Osteocyte (in vitro differentiated cells): ENCODE results near the gene TCL1A. TPM values are rescaled to one million over a fixed set of nuclear protein-coding genes. Genes with fewer than 3 reads are reported as not detected.

Experiments
- DNase-seq: peaks from one replicate; pipeline ENCODE4 v3.0.0; 2021; ENCODE audit warnings: mixed read lengths; ENCODE audit not compliant: unreplicated experiment; ENCODE audit errors: extremely low spot score
- H3K27ac Mint-ChIP-seq: one replicate; pipeline ENCODE4 v1.8.0; 2021; ENCODE audit warnings: mild to moderate bottlenecking, mixed read lengths; ENCODE audit not compliant: unreplicated experiment
- H3K27me3 Mint-ChIP-seq: one replicate; pipeline ENCODE4 v1.8.0; 2021; ENCODE audit warnings: mixed read lengths; ENCODE audit not compliant: unreplicated experiment
- H3K36me3 Mint-ChIP-seq: one replicate; pipeline ENCODE4 v1.8.0; 2021; ENCODE audit warnings: mixed read lengths; ENCODE audit not compliant: unreplicated experiment
- H3K4me1 Mint-ChIP-seq: one replicate; pipeline ENCODE4 v1.8.0; 2021; ENCODE audit warnings: mixed read lengths; ENCODE audit not compliant: unreplicated experiment
- H3K4me3 Mint-ChIP-seq: one replicate; pipeline ENCODE4 v1.8.0; 2021; ENCODE audit warnings: mild to moderate bottlenecking, moderate library complexity, mixed read lengths; ENCODE audit not compliant: unreplicated experiment
- H3K9me3 Mint-ChIP-seq: one replicate; pipeline ENCODE4 v1.8.0; 2021; ENCODE audit warnings: mixed read lengths; ENCODE audit not compliant: unreplicated experiment
- total RNA-seq: library from RNA; stranded (reverse); gene quantifications from 2 replicates; pipeline ENCODE4 v1.2.1, GENCODE V29; 2021
- TF ChIP-seq, protein P1 (sequence below): fragments of 200-600 bp; sonication (generic); IDR thresholded peaks from 2 replicates; pipeline ENCODE4 v1.5.0; 2021; ENCODE audit warnings: antibody characterized with exemption, mild to moderate bottlenecking, moderate library complexity

The TCL1A gene
- total RNA-seq, 1 donor from 2014 or later = not detected

GRCh38 chr14:95700221-95700976 lies 13.5 kb downstream of the TCL1A start:
- Mint-ChIP-seq H3K9me3 (peaks cover 3% of the 10 kb centered on the region), H3K27ac (peak overlapping the region; percentile 1), H3K4me1 (peaks cover 42% of the 10 kb centered on the region), H3K27me3 (peaks cover 14% of the 10 kb centered on the region), H3K4me3 (no peak overlapping the region), H3K36me3 (no peaks in the 10 kb centered on the region)
- DNase-seq = no peak
- TF ChIP-seq, protein P1, sequence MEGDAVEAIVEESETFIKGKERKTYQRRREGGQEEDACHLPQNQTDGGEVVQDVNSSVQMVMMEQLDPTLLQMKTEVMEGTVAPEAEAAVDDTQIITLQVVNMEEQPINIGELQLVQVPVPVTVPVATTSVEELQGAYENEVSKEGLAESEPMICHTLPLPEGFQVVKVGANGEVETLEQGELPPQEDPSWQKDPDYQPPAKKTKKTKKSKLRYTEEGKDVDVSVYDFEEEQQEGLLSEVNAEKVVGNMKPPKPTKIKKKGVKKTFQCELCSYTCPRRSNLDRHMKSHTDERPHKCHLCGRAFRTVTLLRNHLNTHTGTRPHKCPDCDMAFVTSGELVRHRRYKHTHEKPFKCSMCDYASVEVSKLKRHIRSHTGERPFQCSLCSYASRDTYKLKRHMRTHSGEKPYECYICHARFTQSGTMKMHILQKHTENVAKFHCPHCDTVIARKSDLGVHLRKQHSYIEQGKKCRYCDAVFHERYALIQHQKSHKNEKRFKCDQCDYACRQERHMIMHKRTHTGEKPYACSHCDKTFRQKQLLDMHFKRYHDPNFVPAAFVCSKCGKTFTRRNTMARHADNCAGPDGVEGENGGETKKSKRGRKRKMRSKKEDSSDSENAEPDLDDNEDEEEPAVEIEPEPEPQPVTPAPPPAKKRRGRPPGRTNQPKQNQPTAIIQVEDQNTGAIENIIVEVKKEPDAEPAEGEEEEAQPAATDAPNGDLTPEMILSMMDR = no peak

- Mint-ChIP-seq H3K36me3 (no peaks in the 10 kb centered on the region), H3K27ac (peak overlapping the region; percentile 74), H3K27me3 (peaks cover 9% of the 10 kb centered on the region), H3K4me3 (no peak overlapping the region), H3K9me3 (peaks cover 3% of the 10 kb centered on the region), H3K4me1 (peaks cover 42% of the 10 kb centered on the region)
- TF ChIP-seq, protein P1 = no peak
- peak; percentile 48 for DNase-seq
Observed at GRCh38 chr14:95699412-95699811, 14.5 kb downstream of the TCL1A start.

DNA sequence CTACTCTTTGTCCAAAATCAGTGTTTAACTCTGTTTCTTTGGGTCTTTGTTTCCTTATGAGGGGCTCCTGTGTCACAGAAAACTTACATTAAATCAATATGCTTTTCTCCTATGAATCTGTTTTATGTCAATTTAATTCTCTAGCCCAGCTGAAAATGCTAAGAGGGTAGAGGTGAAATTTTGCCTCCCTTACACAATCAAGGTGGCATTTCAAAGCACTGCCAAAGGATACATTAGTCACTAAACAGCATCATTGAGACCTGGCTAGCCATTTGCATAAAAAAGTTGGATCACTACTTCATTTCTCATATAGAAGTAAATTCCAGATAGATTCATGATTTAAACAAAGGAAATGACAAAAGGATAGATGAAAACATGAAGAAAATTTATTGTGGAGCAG lies 15.6 kb downstream of the TCL1A start:
- TF ChIP-seq, protein P1 = no peak
- Mint-ChIP-seq H3K27me3 (peaks cover 3% of the 10 kb centered on the region), H3K4me1 (peaks cover 45% of the 10 kb centered on the region), H3K9me3 (peaks cover 3% of the 10 kb centered on the region), H3K36me3 (no peaks in the 10 kb centered on the region), H3K27ac (no peak overlapping the region), H3K4me3 (no peak overlapping the region)
- DNase-seq = no peak

DNA sequence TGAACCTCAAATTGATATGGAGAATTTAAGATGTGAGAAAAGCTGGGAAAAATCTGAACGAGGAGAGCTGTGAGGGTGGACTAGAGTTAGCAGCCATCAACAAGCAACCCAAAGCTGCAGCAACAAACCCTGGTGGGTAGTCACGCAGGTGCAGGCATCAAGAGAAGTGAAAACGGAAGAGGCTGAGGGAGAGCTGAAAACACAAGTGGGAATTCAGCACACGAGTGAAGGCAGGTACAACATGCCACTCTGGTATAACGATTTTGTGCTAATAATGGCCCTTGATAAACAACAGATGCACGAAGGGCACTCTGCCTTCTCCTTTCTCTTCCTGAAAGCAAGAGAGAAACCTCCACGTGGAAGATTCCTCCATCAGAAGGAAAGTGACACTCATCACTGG lies 16.2 kb downstream of the TCL1A start:
- Mint-ChIP-seq H3K36me3 (no peaks in the 10 kb centered on the region), H3K4me1 (peaks cover 50% of the 10 kb centered on the region), H3K27me3 (no peaks in the 10 kb centered on the region), H3K27ac (no peak overlapping the region), H3K4me3 (no peak overlapping the region), H3K9me3 (no peaks in the 10 kb centered on the region)
- TF ChIP-seq, protein P1 = no peak
- DNase-seq = peak; percentile 34

DNA sequence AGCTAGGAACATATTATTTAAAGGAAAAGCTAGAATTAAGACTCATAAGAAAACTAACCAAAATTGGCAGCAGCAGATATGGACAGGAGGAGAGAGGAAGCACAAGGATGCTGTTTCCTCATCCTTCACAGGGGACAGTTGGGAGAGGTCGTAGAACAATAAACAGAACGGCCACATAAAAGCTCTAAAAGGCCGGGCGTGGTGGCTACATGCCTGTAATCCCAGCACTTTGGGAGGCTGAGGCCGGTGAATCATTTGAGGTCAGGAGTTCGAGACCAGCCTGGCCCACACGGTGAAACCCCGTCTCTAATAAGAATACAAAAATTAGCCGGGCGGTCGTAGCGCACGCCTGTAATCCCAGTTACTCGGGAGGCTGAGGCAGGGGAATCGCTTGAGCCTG lies 17.2 kb downstream of the TCL1A start:
- H3K27ac Mint-ChIP-seq = no peak overlapping the region
- no peak overlapping the region for H3K4me3 Mint-ChIP-seq
- TF ChIP-seq, protein P1 = no peak
- DNase-seq = peak; percentile 70
- no peaks in the 10 kb centered on the region for H3K9me3 Mint-ChIP-seq
- H3K36me3 Mint-ChIP-seq = no peaks in the 10 kb centered on the region
- H3K4me1 Mint-ChIP-seq = peaks cover 52% of the 10 kb centered on the region
- H3K27me3 Mint-ChIP-seq = no peaks in the 10 kb centered on the region
